OCI-LY3 (cell line): ENCODE measurements around the gene TGFB1.

Source experiments
- H2AFZ ChIP-seq: fragments of 200-600, 300-600 bp; shearing (Covaris generic); 2 replicates; pipeline ENCODE4 v1.6.0; 2014; ENCODE audit warnings: antibody characterized with exemption, low read depth, low read length
- H3K27ac ChIP-seq: fragments of 200-600, 300-600 bp; sonication (generic); 2 replicates; pipeline ENCODE4 v1.5.1; 2014; ENCODE audit warnings: mild to moderate bottlenecking, low read length, moderate library complexity, mixed read lengths
- H3K27me3 ChIP-seq: fragments of 200-600, 300-600 bp; sonication (generic); 2 replicates; pipeline ENCODE4 v1.6.1; 2014; ENCODE audit warnings: low read depth, low read length, mixed read lengths
- H3K36me3 ChIP-seq: fragments of 200-600, 300-600 bp; sonication (generic); replicated peaks from 2 replicates; pipeline ENCODE3; 2014; ENCODE audit warnings: low read depth, low read length, mixed read lengths
- H3K4me1 ChIP-seq: fragments of 300-600, 200-600 bp; sonication (generic); 2 replicates; pipeline ENCODE4 v1.6.1; 2014; ENCODE audit warnings: low read length, mixed read lengths
- H3K4me2 ChIP-seq: fragments of 200-600, 300-600 bp; sonication (generic); 2 replicates; pipeline ENCODE4 v1.6.1; 2014; ENCODE audit warnings: low read length, mixed read lengths
- H3K4me3 ChIP-seq: fragments of 300-600, 200-600 bp; sonication (generic); 2 replicates; pipeline ENCODE4 v1.5.1; 2014; ENCODE audit warnings: antibody characterized with exemption, mild to moderate bottlenecking, low read length, moderate library complexity
- H3K79me2 ChIP-seq: fragments of 300-600, 200-600 bp; shearing (Covaris generic); 2 replicates; pipeline ENCODE4 v1.6.1; 2014; ENCODE audit warnings: mild to moderate bottlenecking, low read length, mixed read lengths
- H3K9ac ChIP-seq: fragments of 300-600, 200-600 bp; shearing (Covaris generic); 2 replicates; pipeline ENCODE4 v1.6.0; 2014; ENCODE audit warnings: mild to moderate bottlenecking, low read length, moderate library complexity
- H3K9me3 ChIP-seq: fragments of 200-600, 300-600 bp; shearing (Covaris generic); 2 replicates; pipeline ENCODE4 v1.6.1; 2014; ENCODE audit warnings: low read length, mixed read lengths; ENCODE audit not compliant: insufficient read depth
- H4K20me1 ChIP-seq: fragments of 200-600, 300-600 bp; sonication (generic); 2 replicates; pipeline ENCODE4 v1.6.1; 2016; ENCODE audit warnings: low read length, mixed read lengths; ENCODE audit not compliant: insufficient read depth
- CTCF ChIP-seq: fragments of 200-600, 300-600 bp; sonication (generic); IDR thresholded peaks from 2 replicates; pipeline ENCODE4 v1.5.1; 2014; ENCODE audit warnings: antibody characterized with exemption, low read length, low read depth
- EZH2phosphoT487 ChIP-seq: fragments of 200-600 bp; shearing (Covaris generic); IDR thresholded peaks from 2 replicates; pipeline ENCODE4 v1.6.1; 2018; ENCODE audit warnings: antibody characterized with exemption, mixed run types, low read depth

TGFB1 gene

GRCh38 chr19:41352609-41353465, 885 bp downstream of the TGFB1 start:
- Histone ChIP-seq H3K27ac (peak overlapping the region; percentile 72), H3K79me2 (peaks cover 56% of the 10 kb centered on the region), H3K9me3 (no peaks in the 10 kb centered on the region), H3K4me2 (peak overlapping the region; percentile 69), H3K36me3 (peaks cover 25% of the 10 kb centered on the region), H3K9ac (peak overlapping the region; percentile 98), H3K27me3 (no peaks in the 10 kb centered on the region), H2AFZ (no peak overlapping the region), H3K4me3 (peak overlapping the region; percentile 92), H3K4me1 (peaks cover 21% of the 10 kb centered on the region), H4K20me1 (peaks cover 30% of the 10 kb centered on the region)
- TF ChIP-seq CTCF (peak; percentile 78), EZH2phosphoT487 (no peak)

DNA sequence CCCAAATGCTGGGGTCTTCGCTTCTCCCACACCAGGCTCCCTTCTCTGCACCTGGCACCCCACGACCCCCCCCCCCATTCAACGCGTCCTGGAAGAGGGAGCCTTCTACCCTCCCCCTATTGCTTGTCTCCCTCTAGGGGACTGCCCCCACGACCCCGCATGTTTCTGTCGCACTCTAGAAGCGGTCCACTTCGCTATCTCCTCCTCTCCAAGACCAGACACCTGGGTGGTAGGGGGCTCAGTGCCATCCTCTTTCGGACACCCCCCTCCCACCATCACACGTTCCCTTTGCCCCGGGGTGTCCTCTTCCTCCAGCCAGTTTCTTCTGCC, 1.5 kb downstream of the TGFB1 start:
- peak overlapping the region; percentile 72 for H3K27ac ChIP-seq
- H3K4me1 ChIP-seq, result peaks cover 20% of the 10 kb centered on the region
- no peaks in the 10 kb centered on the region for H3K27me3 ChIP-seq
- TF ChIP-seq EZH2phosphoT487, result no peak
- TF ChIP-seq CTCF, result no peak
- H3K4me2 ChIP-seq, result peak overlapping the region; percentile 69
- peaks cover 27% of the 10 kb centered on the region for H3K36me3 ChIP-seq
- no peaks in the 10 kb centered on the region for H3K9me3 ChIP-seq
- peak overlapping the region; percentile 98 for H3K9ac ChIP-seq
- H3K79me2 ChIP-seq, result peaks cover 59% of the 10 kb centered on the region
- peak overlapping the region; percentile 92 for H3K4me3 ChIP-seq
- H2AFZ ChIP-seq, result no peak overlapping the region
- peaks cover 30% of the 10 kb centered on the region for H4K20me1 ChIP-seq

GRCh38 chr19:41351339-41352245, 2.1 kb downstream of the TGFB1 start:
- H2AFZ ChIP-seq, result no peak overlapping the region
- H3K27ac ChIP-seq, result peak overlapping the region; percentile 72

More at GRCh38 chr19:41351339-41352245, 2.1 kb downstream of the TGFB1 start:
- Histone ChIP-seq H3K79me2 (peaks cover 64% of the 10 kb centered on the region), H3K9ac (peak overlapping the region; percentile 98), H4K20me1 (peaks cover 30% of the 10 kb centered on the region), H3K27me3 (no peaks in the 10 kb centered on the region), H3K4me3 (peak overlapping the region; percentile 92), H3K9me3 (no peaks in the 10 kb centered on the region), H3K4me2 (peak overlapping the region; percentile 69), H3K4me1 (peaks cover 18% of the 10 kb centered on the region), H3K36me3 (peaks cover 28% of the 10 kb centered on the region)
- no peak for TF ChIP-seq EZH2phosphoT487
- TF ChIP-seq CTCF, result no peak
